ENCODE data around the gene RALGPS1.

Gene RALGPS1

DNA sequence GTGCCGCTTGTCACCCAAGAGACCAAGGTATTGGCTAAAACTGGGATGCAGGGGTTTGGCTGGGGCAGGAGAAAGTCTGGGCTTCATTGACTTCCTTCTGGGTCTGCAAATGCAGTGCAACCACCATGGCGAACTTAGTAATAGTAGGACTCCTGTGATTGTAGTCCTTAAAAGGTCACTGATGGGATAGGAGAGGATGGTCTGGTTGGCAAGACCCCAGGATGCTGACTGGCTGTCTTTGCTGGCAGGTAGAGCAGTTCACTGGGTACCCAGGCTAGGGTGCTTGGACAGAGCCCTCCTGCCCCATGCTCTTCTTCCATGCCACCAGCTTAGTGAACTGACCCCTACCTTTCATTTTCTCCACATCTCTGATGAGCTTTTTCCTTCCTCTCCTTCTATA, 170.6 kb downstream of the RALGPS1 start:
- no peak for DNase-seq (ENCODE audit: low read depth)
- no peak overlapping the region for H3K4me3 ChIP-seq (ENCODE audit: low read depth, low read length)

DNA sequence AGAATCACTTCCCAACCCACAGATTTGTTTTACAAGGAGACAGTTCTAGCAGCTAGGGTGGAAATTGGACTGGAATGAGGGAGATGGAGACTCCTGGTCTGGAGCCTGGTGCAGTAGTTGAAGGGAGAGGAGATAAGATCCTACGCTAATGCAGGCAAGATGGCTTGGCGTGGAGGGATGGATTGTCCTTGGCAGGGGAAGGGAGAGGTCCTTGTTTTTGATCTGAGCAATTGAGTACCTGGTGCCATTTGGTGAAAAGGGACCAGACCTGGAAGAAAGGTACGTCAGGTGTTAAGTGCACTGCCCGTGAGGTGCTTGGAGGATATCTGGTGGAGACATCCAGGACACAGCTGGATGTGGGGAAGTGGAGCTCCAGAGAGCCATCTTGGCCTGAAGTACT, 172.2 kb downstream of the RALGPS1 start:
- no peak for DNase-seq (ENCODE audit: low read depth)
- H3K4me3 ChIP-seq (ENCODE audit: low read depth, low read length): no peak overlapping the region

DNA sequence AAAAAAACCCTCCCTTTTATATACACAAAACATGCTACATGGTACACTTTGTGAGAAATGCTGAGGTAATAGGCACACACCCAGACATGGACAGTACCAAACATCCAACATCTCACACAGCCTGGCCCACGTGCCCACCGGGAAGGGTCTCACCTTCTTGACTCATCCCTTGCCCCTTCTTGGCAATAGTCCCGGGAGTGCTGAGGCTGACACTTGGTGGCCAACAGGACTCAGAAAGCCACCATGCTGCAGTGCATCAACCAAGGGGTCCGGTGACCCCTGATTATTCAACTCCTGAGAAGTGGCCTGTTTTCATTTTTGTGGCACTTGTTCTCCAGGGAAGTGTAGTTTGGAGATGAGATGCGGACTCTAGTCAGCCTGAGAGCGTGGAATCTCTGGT, 172.8 kb downstream of the RALGPS1 start:
- no peak overlapping the region for H3K4me3 ChIP-seq (ENCODE audit: low read depth, low read length)
- DNase-seq (ENCODE audit: low read depth): no peak

DNA sequence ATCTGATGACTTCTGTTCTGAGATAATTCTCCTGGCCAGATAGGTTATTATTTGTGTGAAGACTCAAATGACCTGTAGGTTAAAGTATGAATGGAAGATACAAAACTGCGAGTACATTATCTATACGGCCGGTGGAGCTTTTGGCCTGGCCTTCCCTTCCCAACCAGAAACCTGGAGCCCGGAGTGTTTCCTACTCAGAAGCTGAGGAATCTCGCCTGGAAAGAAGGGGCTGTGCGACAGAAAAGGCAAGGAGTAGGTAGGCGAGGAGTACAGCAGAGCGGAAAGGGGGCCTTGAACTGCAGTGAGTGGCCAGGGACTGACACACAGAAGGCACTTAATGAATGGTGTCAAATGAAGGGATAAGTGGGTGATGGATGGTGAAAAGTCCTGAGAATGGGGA, 173.3 kb downstream of the RALGPS1 start:
- DNase-seq (ENCODE audit: low read depth): no peak

DNA sequence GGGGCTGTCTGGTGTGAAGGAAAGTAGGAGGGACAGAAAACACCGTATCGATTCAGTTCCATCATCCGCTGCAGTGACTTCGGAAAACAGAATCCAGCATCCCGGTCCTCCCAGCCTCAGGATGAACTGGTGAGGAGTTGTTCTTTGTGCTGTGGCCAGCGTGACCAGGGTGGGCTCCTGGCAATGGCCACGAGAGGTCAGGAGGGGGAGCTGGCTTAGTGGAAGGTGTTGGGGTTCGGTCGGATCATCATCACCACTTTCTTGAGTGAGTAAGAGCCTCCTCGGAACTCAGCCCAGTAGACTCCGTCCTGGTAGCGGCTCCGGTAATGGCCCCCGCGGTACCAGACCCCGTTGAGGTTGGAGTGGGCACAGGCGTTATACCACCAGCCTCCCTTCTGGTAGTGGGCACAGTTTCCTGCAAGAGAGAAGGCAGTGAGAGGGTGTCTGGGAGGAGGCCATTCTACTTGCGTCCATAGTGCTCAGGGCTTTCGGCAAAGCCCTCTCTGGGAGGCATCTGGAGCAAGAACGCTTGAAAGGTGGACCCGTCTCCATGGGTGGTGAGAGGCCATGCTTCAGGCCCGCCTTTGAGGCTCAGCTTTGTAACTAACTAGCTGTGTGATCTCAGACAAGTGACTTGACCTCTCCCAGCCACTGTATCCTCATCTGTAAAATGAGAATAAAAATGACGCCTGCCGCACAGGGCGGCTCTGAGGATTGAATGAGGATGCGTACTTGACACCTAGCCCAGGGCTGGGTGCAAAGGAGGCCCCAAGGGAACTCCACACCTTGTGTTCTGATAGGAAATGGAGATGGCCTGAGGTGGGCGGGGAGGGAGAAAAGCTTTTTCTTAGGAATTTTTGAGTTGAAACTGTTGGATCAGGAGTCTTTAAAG, 174.4 kb downstream of the RALGPS1 start:
- no peak overlapping the region for H3K4me3 ChIP-seq (ENCODE audit: low read depth, low read length)
- no peak for DNase-seq (ENCODE audit: low read depth)

More for the DNA sequence above, 173.3 kb downstream of the RALGPS1 start:
- H3K4me3 ChIP-seq (ENCODE audit: low read depth, low read length): no peak overlapping the region

DNA sequence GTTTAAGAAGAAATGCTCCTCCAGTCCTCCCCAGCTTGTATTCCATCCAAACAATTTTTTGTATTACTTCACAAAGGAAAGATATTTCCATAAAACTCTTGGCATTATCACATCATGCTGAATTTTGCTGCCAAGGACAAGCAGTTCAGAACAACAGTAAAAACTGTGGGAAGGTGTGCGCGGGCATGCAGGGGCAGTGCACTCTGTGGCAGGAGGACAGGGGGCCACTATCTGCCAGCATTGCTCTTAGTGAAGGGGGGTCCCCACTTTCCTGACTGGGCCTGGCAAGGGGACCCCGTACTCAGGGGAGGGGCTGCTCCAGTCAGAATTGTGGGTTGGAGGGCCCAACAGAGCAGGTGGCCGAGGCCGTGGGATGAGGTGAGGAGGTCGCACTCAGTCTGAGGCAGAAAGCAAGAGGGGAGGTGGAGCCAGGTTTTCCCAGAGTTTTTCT, 175.1 kb downstream of the RALGPS1 start:
- no peak for DNase-seq (ENCODE audit: low read depth)
- no peak overlapping the region for H3K4me3 ChIP-seq (ENCODE audit: low read depth, low read length)

DNA sequence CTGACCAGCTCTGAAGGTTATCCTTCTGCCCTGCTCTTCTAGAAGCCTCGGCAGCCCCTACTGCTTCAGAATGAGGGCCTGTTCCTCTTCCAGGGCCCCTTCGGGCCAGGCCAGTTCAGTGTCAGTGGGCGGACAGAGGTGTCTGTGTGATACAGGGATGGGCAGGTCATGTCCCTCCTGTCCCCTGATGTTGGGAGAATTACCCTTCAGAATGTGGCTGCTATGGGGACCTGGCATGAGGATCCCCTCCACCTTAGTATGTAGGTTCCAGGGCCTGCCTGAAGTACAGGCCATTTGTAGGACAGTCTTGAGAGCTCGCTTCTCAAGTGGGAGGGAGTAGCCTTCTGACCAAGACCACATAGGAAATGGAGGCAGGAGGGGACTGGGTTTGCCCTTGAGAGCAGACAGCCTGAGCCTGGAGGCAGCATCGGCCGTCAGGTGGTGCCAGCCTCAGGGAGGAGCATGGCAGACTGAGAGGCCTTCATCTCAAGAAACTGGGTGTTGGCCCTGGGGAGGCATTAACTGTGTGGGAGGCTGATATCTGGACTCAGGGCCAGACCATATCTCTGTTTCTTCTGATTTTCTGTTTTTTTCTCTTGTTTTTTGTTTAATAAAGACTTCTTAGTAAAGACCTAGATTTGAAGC, 175.9 kb downstream of the RALGPS1 start:
- no peak overlapping the region for H3K4me3 ChIP-seq (ENCODE audit: low read depth, low read length)
- no peak for DNase-seq (ENCODE audit: low read depth)

DNA sequence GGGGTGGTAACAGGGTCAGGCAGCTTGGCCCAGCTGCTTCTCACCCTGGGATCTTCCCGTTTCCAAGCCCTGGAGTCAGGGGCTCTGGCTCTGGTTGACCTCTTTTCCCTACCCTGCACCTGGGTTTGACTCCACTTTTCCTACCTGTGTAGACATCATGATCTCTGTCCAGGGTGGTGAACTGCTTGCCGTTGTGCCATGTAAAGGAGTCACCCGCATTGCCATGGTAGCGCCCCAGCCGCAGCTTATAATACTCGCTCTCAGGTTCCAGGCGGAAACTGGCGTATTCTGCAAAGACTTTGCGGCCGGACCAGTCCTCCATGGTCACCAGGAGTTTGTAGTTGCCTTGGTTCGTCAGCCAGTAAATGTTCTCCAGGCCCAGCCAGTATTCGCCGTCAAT, 176.9 kb downstream of the RALGPS1 start:
- no peak overlapping the region for H3K4me3 ChIP-seq (ENCODE audit: low read depth, low read length)
- no peak for DNase-seq (ENCODE audit: low read depth)

DNA sequence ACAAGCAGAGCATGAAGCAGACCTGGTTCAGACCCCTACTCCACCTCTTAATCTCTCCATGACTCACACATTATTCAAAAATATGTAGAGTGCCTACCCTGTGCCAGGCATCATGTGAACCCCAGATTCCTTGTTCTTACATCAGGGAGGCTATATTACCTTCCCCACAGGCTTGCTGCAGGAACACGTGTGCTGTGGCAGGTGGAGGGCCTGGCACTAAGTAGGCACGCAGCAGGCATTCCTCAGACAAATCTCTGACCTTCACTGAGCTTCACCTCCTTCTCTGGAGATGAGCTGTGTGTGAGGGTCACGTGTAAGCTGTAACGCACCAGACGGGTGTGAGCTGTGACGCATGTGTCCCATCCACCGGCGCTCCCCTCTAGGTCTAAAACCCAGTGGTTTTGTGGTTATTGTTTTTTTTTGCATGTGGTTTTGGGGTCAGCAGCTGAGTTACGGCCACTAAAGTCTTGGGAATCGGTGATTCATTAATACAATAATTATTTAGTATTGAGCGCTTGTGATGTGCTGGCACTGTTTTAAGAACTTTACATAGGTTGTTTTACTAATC, 177.5 kb downstream of the RALGPS1 start:
- no peak overlapping the region for H3K4me3 ChIP-seq (ENCODE audit: low read depth, low read length)
- DNase-seq (ENCODE audit: low read depth): no peak

DNA sequence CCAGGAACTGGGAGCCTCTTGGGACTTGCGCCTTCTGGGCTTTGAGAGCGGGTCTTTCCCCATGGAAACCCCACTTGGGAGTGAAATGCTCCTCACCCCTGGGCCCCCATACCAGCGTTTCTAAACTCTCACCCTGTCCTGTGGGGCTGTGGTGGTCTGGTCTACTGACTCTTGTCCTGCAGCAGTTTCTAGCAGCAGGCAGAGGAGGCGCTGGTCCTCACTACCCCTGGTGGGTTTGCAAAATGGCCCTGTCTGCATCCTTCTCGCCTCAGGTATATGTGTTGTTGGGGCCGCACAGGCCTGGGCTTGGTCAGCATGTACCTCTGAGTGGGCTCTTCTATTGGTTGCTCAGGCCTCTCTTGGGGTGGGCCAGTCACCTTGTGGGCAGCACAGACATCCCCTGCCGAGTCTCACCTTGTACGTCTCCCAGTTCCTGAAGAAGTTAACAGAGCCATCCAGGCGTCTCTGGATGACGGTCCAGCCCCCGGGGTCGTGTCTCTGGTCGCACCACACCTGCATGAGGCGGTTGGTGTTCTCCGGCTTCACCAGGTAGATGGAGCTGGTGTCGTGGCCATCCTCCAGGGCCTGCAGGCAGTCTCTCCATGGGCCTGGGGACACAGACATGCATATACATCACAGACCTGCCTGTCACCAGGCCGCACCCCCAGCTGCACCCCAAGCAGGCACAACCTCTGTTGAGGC, 178.9 kb downstream of the RALGPS1 start:
- no peak overlapping the region for H3K4me3 ChIP-seq (ENCODE audit: low read depth, low read length)
- no peak for DNase-seq (ENCODE audit: low read depth)

DNA sequence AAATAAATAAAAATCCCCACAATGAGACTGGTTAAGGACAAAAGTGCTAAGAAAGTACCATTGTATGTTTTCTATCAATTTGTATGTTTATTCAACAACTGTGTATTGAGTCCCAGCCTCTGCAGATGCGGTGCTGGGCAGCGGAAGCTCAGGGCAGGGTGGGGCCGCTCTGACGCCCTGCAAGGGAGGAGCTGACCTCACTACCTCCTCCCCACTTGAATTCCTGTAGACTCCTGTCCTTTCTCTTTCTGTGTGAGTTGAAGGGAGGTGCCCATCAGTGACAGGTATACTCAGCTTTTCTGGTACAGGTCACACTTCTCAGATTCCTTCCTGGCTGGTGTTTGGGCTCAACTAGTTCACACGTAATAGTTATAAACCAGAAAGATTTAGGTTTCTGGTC, 180.8 kb downstream of the RALGPS1 start:
- no peak for DNase-seq (ENCODE audit: low read depth)

DNA sequence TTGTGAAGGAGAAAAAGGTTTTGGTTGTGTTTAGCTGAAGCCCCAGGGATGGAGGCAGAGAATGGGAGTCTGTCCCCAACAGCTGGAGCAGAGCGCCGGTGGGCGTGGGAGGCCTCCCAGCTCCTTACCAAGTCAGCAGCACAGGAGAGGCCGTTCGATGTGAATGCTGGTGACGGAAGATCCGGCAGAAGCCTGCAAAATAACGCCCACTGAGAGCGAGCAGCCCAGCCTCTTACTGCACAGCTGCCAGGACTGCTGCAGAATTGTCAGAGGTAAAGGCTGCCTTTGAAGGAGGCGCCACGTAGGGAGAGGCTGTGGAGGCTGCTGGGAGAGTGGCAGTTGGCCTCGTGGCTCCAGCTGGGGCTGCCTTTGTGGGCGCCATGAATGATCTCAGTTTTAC, 181.6 kb downstream of the RALGPS1 start:
- no peak overlapping the region for H3K4me3 ChIP-seq (ENCODE audit: low read depth, low read length)
- no peak for DNase-seq (ENCODE audit: low read depth)

More for the DNA sequence above, 180.8 kb downstream of the RALGPS1 start:
- no peak overlapping the region for H3K4me3 ChIP-seq (ENCODE audit: low read depth, low read length)

DNA sequence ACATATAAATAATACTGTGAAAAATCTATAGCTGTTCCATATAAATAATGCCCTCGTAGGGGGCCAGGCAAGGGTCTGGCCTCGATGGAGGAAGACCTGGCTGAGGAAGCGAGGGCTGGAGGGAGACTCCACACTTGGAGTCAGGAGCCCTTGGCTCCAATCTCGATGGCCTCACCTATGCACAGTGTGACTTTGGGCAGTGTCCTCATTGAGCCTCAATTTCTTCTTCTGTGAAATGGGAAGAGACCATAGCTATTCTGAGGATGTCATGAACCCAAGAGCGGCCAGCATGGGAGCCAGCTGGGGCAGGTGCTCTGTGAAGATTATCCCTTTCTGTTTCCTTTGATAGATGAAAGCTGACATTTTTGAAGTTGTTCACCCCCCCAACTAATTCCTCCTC, 183.1 kb downstream of the RALGPS1 start:
- H3K4me3 ChIP-seq (ENCODE audit: low read depth, low read length): no peak overlapping the region
- DNase-seq (ENCODE audit: low read depth): no peak

DNA sequence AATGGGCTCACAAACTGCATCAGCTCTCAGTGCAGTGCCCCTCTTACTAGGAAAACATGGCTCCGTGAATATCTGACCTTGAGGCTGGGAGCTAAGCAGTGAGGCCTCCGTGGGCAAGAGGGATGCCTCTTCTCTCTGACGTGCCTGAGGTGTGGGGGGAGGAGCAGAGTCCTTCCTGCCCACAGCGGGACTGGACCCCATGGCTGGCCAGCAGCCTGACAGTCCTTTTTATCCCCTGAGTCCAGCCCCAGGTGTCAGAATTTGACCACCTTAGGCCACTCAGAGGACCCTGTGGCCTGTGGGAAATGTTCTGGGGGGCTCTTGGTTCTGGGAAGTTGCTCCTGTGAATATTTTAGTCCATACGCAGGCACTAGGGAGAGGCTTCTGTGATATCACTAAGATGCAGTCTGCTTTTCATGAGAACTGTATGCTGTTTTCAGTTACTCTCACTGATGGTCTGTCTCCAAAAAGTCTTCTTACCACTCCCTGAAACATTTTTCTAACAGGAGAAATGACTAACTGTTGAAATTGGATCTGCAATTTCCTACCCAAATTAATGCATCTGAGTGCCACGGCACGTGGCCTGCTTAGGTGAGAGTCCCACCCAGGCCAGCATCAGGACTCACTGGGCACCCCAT, 184.5 kb downstream of the RALGPS1 start:
- no peak overlapping the region for H3K4me3 ChIP-seq (ENCODE audit: low read depth, low read length)
- DNase-seq (ENCODE audit: low read depth): no peak

DNA sequence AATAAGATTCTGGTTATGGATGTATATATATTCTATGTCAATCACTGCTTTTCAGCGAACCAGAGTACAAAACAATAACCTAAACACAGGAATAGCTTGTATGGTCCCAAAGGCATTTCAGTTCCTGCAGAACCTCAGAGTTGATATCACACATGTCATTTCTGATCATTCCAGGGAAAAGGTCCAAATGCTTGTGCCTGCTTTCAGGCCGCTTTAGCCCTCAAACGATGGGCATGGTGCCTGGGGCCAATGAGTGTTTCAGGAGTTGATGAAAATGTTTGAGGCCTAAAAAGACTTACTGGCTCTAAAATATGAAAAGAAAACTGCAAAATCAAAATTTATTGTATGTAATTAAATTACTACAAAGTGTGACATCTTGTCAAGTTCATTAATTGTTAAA, 185.1 kb downstream of the RALGPS1 start:
- no peak for DNase-seq (ENCODE audit: low read depth)

DNA sequence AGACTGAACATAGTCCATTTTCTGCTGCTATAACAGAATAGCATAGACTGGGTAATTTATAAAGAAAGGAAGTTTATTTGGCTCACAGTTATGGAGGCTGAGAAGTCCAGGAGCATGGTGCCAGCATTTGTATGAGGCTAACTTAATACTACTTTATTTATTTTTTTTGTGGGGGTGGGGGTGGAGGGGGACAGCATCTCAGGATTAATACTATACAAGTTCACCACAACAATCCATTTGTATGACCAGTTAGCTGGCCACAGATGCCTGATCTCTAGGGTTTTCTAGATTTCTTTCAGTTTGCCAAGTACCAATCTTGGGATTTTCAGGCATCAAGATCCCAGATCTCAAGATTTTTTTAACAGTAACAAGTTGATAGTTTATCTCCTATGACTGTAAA, 187.6 kb downstream of the RALGPS1 start:
- no peak overlapping the region for H3K4me3 ChIP-seq (ENCODE audit: low read depth, low read length)
- no peak for DNase-seq (ENCODE audit: low read depth)

More for the DNA sequence above, 185.1 kb downstream of the RALGPS1 start:
- no peak overlapping the region for H3K4me3 ChIP-seq (ENCODE audit: low read depth, low read length)

DNA sequence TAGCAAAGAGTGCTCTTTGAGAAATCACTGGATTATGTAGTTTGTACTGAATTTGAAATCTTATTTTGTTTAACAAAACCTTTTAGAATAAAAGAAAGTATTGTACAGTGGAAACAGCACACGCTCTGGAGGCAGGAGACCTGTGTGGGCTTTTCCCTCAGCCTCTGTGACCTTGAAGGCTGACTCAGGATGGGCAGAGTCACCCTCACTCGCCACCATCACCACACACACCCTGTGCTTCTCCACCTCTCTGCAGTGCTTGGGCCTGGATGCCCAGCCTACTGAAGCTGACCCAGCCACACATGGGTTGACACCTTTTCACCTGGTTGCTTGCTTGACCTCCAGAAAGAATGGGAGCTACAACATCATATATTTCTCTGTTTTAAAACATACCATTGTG, 188.2 kb downstream of the RALGPS1 start:
- no peak overlapping the region for H3K4me3 ChIP-seq (ENCODE audit: low read depth, low read length)
- no peak for DNase-seq (ENCODE audit: low read depth)

DNA sequence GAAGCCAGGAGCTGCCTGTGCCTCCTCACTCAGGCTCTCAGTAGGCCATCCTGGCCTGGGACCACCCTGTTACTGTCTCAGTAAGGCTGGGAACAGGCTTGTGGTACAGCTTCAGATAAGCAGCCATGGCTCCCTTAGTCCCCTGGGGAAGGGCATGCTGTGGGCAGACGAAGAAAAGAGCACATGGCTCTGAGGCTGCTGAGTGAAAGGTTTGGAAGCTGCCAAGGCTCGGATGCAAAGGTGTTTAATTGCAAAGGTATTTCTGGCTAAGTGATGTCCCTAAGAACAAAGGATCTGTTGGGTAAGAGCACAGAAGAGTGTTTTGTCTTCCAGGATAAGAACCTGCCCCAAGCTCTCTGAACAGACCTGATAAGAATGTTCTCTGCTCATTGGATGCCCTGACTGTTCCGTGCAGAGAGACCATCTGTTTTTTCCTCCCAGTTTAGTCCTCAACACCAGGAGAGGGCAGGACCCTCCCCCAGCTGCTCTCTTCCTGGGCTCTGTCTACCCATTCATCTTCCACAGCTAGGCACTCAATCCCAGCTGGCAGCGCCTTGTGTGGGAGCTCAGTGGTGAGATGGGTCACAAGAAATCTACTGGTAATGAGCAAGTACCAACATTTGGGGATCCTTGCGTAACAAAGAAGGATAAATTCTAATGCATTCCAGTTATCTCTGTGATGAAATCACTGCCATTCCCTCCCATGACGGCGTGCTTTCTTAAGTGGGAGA, 190.2 kb downstream of the RALGPS1 start:
- DNase-seq (ENCODE audit: low read depth): no peak
- no peak overlapping the region for H3K4me3 ChIP-seq (ENCODE audit: low read depth, low read length)

Data from skeletal muscle cell (primary cell).